Activated naive CD8-positive, alpha-beta T cell (primary cell): Measurements from ENCODE around the gene KLHL35.

ENCODE experiments used
- H3K27ac Mint-ChIP-seq: one replicate; pipeline ENCODE4 v1.8.0; 2021; ENCODE audit warnings: mixed read lengths
- H3K27me3 Mint-ChIP-seq: one replicate; pipeline ENCODE4 v1.8.0; 2021; ENCODE audit warnings: mixed read lengths
- H3K36me3 Mint-ChIP-seq: one replicate; pipeline ENCODE4 v1.8.0; 2021; ENCODE audit warnings: mixed read lengths
- H3K4me1 Mint-ChIP-seq: one replicate; pipeline ENCODE4 v1.8.0; 2021; ENCODE audit warnings: low read depth, mixed read lengths
- H3K4me3 Mint-ChIP-seq: one replicate; pipeline ENCODE4 v1.8.0; 2021; ENCODE audit warnings: mild to moderate bottlenecking, mixed read lengths
- H3K9me3 Mint-ChIP-seq: one replicate; pipeline ENCODE4 v1.8.0; 2021; ENCODE audit warnings: low read depth, mixed read lengths

KLHL35 gene

GRCh38 chr11:75472081-75472732 lies 39.2 kb upstream of the KLHL35 start:
- H3K9me3 Mint-ChIP-seq, result no peaks in the 10 kb centered on the region
- peaks cover 3% of the 10 kb centered on the region for H3K36me3 Mint-ChIP-seq
- H3K4me1 Mint-ChIP-seq, result peaks cover 18% of the 10 kb centered on the region
- no peaks in the 10 kb centered on the region for H3K27me3 Mint-ChIP-seq
- no peak overlapping the region for H3K27ac Mint-ChIP-seq
- H3K4me3 Mint-ChIP-seq, result no peak overlapping the region

GRCh38 chr11:75471176-75471973 lies 38.4 kb upstream of the KLHL35 start:
- peaks cover 17% of the 10 kb centered on the region for H3K4me1 Mint-ChIP-seq
- H3K27me3 Mint-ChIP-seq, result no peaks in the 10 kb centered on the region
- H3K36me3 Mint-ChIP-seq, result peaks cover 3% of the 10 kb centered on the region
- H3K9me3 Mint-ChIP-seq, result no peaks in the 10 kb centered on the region
- no peak overlapping the region for H3K4me3 Mint-ChIP-seq
- H3K27ac Mint-ChIP-seq, result no peak overlapping the region

- H3K4me1 Mint-ChIP-seq, result peaks cover 9% of the 10 kb centered on the region
- H3K36me3 Mint-ChIP-seq, result peaks cover 3% of the 10 kb centered on the region
- no peaks in the 10 kb centered on the region for H3K27me3 Mint-ChIP-seq
- no peak overlapping the region for H3K4me3 Mint-ChIP-seq
- no peak overlapping the region for H3K27ac Mint-ChIP-seq
- no peaks in the 10 kb centered on the region for H3K9me3 Mint-ChIP-seq
Observed at GRCh38 chr11:75470476-75471080, 37.6 kb upstream of the KLHL35 start.

DNA sequence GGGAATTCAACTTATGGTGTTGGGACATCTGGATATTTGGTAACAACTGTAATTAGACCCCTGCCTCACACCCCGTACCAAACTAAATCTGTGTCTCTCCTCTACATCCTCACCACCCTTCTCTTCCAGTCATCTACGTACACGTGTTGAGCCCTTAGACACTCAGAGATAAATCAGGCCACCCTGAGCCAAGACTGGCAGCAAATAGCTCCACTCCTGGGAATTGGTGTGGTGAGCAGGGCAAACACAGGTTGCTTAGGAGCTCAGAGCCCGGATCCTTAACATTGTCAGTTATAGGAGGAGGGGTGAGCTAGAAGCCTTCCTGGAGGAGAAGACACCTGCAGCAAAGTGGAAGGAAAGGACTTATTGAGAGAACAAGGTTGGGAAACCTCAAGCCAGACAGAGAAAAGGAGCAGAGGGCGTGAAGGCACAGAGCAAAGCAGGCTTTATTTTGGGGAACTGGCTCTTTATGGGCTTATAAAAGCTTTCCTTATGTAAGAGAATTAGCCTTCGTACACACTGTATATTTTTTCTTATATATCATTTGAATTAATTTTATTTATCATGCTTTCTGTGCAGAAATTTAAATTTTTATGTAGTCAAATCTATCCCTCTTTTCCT lies 36.9 kb upstream of the KLHL35 start:
- Mint-ChIP-seq H3K9me3 (no peaks in the 10 kb centered on the region), H3K4me1 (peaks cover 2% of the 10 kb centered on the region), H3K27me3 (no peaks in the 10 kb centered on the region), H3K36me3 (peaks cover 3% of the 10 kb centered on the region), H3K4me3 (no peak overlapping the region), H3K27ac (no peak overlapping the region)

GRCh38 chr11:75468534-75469340 lies 35.7 kb upstream of the KLHL35 start:
- Mint-ChIP-seq H3K27ac (no peak overlapping the region), H3K9me3 (no peaks in the 10 kb centered on the region), H3K36me3 (peaks cover 3% of the 10 kb centered on the region), H3K4me1 (no peaks in the 10 kb centered on the region), H3K27me3 (no peaks in the 10 kb centered on the region), H3K4me3 (no peak overlapping the region)

GRCh38 chr11:75467881-75468280 lies 34.9 kb upstream of the KLHL35 start:
- H3K9me3 Mint-ChIP-seq, result no peaks in the 10 kb centered on the region
- peaks cover 3% of the 10 kb centered on the region for H3K36me3 Mint-ChIP-seq
- H3K27me3 Mint-ChIP-seq, result no peaks in the 10 kb centered on the region
- no peak overlapping the region for H3K27ac Mint-ChIP-seq
- no peak overlapping the region for H3K4me3 Mint-ChIP-seq
- no peaks in the 10 kb centered on the region for H3K4me1 Mint-ChIP-seq

GRCh38 chr11:75467311-75467710 lies 34.3 kb upstream of the KLHL35 start:
- H3K9me3 Mint-ChIP-seq, result no peaks in the 10 kb centered on the region
- no peaks in the 10 kb centered on the region for H3K27me3 Mint-ChIP-seq
- no peak overlapping the region for H3K27ac Mint-ChIP-seq
- no peak overlapping the region for H3K4me3 Mint-ChIP-seq
- H3K4me1 Mint-ChIP-seq, result no peaks in the 10 kb centered on the region
- H3K36me3 Mint-ChIP-seq, result no peaks in the 10 kb centered on the region

DNA sequence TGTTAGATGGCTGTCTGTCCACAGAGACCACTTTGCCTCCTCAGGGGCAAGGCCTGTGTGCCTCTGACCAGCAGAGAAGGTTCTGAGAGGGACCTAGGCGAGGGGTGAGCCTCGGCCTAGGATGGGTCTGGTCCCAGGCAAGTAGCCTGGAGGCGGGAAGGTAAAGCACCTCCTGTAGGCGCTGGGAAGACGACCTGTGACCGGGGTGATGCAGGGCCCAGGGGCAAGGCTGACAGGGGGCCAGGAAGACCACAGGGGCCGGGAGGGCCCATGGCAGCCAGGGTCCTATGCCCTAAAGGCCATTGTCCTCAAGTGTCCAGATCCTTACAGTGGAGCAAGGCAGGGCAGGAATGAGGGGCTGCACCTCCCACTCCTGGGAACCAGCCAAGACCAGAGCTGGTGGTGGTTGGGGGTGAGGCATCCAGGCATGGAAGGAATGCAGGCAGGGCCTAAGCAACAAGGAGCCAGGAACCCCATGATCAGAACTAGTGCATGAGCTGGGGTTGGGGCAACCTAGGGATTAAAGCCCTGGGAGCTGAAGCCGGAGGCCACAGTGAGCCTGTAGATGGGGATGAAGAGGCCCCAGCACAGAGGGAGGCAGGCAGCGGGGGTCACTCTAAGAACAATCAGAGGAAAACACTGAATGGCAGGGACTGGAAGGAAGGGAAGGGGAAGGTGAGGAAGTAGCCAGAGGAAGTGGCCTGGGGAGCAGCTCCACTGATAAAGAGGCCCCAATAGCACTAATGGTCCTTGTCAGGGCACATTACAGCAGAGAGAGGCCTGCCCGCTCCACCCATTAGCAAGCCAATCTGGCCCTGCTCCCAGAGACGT lies 32.9 kb upstream of the KLHL35 start:
- H3K4me3 Mint-ChIP-seq, result no peak overlapping the region
- no peaks in the 10 kb centered on the region for H3K36me3 Mint-ChIP-seq
- H3K27me3 Mint-ChIP-seq, result no peaks in the 10 kb centered on the region
- no peaks in the 10 kb centered on the region for H3K9me3 Mint-ChIP-seq
- H3K4me1 Mint-ChIP-seq, result no peaks in the 10 kb centered on the region
- no peak overlapping the region for H3K27ac Mint-ChIP-seq

DNA sequence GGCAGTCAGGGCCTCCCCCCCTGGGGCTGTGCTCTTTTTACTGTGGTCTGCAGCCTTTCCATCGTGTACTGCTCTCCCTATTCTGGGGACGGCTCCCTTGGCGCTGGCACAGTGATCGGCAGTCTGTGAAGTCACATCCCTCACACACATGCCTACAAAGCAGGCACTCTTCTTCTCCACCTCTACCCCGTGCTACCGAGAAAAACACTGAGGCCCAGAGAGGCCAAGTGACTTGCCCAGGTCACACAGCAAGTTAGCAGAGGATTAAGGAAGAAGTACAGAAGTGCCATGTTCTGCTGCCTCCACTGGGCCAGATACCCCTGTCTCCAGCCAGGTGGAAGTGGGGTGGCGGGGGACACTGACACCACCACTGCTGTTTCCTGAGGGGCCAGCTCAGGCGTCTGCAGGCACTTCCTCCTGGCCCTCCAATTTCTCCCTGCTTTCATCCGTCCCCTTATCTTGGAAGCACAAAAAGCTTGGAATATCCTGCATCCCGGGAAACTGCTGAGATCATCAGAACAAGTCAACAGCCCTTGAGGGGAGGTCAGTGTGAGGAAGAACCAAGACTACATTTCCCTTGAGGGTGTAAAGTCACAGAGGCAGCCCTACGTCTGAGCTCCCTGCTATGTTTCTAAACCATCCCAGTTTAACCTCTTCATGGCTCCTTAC lies 30.2 kb upstream of the KLHL35 start:
- H3K4me1 Mint-ChIP-seq, result no peaks in the 10 kb centered on the region
- H3K36me3 Mint-ChIP-seq, result no peaks in the 10 kb centered on the region
- H3K4me3 Mint-ChIP-seq, result no peak overlapping the region
- H3K27me3 Mint-ChIP-seq, result no peaks in the 10 kb centered on the region
- no peaks in the 10 kb centered on the region for H3K9me3 Mint-ChIP-seq
- H3K27ac Mint-ChIP-seq, result no peak overlapping the region

GRCh38 chr11:75462117-75462653 lies 29.2 kb upstream of the KLHL35 start:
- H3K36me3 Mint-ChIP-seq, result no peaks in the 10 kb centered on the region
- no peaks in the 10 kb centered on the region for H3K9me3 Mint-ChIP-seq
- no peaks in the 10 kb centered on the region for H3K4me1 Mint-ChIP-seq
- H3K27ac Mint-ChIP-seq, result no peak overlapping the region
- H3K27me3 Mint-ChIP-seq, result no peaks in the 10 kb centered on the region
- H3K4me3 Mint-ChIP-seq, result no peak overlapping the region

GRCh38 chr11:75461151-75461550 lies 28.1 kb upstream of the KLHL35 start:
- H3K27me3 Mint-ChIP-seq, result no peaks in the 10 kb centered on the region
- H3K4me1 Mint-ChIP-seq, result no peaks in the 10 kb centered on the region
- no peaks in the 10 kb centered on the region for H3K9me3 Mint-ChIP-seq
- H3K36me3 Mint-ChIP-seq, result no peaks in the 10 kb centered on the region
- no peak overlapping the region for H3K4me3 Mint-ChIP-seq
- H3K27ac Mint-ChIP-seq, result no peak overlapping the region

DNA sequence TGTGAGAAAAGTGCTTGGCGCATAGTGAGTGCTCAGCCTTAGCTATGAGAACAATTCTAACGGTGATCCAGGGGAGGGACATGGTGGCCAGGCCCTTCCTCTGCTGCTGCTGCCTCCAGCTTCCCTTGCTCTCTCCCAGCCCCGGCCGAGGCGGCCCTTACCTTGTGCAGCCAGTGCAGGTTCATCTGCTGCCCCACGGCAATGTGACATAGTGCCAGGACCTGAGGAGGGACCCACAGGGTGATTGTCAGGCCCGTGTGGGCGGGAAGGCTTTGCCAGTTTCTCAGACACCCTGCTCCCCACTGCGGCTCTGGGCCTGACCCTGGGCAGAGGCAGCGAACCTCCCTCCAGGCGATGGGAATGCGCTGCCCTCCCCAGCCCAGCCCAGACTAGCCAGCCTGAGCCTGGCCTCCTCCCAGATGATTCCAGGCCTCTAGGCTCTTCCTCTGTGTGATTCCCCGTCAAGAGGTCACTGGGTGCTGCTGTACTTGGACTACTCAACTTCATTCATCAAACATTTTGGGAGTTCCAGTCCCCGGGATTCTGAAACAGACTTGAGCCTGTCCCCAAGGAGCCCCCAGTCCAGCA lies 23.7 kb upstream of the KLHL35 start:
- Mint-ChIP-seq H3K27ac (no peak overlapping the region), H3K27me3 (no peaks in the 10 kb centered on the region), H3K4me3 (no peak overlapping the region), H3K9me3 (no peaks in the 10 kb centered on the region), H3K36me3 (no peaks in the 10 kb centered on the region), H3K4me1 (no peaks in the 10 kb centered on the region)

DNA sequence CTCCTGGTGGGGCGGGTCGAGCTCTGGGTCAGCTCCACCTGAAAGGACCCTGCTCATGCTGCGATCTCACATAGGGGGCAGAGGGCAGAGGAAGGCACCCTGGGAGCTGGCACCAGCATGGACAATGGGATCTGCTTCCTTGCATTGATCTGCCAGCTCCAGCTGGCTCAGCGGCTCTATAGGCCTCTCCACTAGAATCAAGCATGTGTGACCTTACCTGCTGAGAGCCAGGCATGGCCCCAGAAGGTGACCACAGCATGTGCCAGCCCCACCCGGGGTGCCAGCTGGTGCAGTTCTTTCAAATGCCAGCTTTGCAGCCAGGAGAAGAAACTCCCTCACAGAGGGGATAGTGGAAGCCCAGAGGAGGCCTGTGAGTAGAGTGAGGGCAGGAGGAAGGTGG lies 22.0 kb upstream of the KLHL35 start:
- H3K4me3 Mint-ChIP-seq, result no peak overlapping the region
- no peak overlapping the region for H3K27ac Mint-ChIP-seq
- H3K27me3 Mint-ChIP-seq, result no peaks in the 10 kb centered on the region
- H3K9me3 Mint-ChIP-seq, result no peaks in the 10 kb centered on the region
- H3K36me3 Mint-ChIP-seq, result no peaks in the 10 kb centered on the region
- H3K4me1 Mint-ChIP-seq, result no peaks in the 10 kb centered on the region
